GM18508 (cell line): ENCODE results near the gene SYNE3.

ENCODE experiments used
- ATAC-seq: cut with Tn5 transposase; IDR thresholded peaks from one replicate; pipeline ENCODE4 v1.9.1; 2021; ENCODE audit warnings: moderate number of reproducible peaks; ENCODE audit not compliant: insufficient read depth, unreplicated experiment

Gene SYNE3

GRCh38 chr14:95541932-95542930, 25.8 kb upstream of the SYNE3 start:
- no peak for ATAC-seq

GRCh38 chr14:95541346-95541745, 24.9 kb upstream of the SYNE3 start:
- no peak for ATAC-seq

- no peak for ATAC-seq
Observed at GRCh38 chr14:95540236-95540855, 23.9 kb upstream of the SYNE3 start.

GRCh38 chr14:95538801-95539509, 22.5 kb upstream of the SYNE3 start:
- ATAC-seq, result no peak

GRCh38 chr14:95537298-95538089, 21.0 kb upstream of the SYNE3 start:
- no peak for ATAC-seq

GRCh38 chr14:95536671-95537070, 20.2 kb upstream of the SYNE3 start:
- ATAC-seq, result no peak

GRCh38 chr14:95536036-95536593, 19.7 kb upstream of the SYNE3 start:
- no peak for ATAC-seq

GRCh38 chr14:95535226-95536021, 19.0 kb upstream of the SYNE3 start:
- ATAC-seq, result no peak

GRCh38 chr14:95534299-95535225, 18.1 kb upstream of the SYNE3 start, which contains the start of gene GLRX5:
Gene GLRX5 (plus strand): TSS chr14:95535050. CDS start chr14:95535090, 40 bp downstream.
- ATAC-seq, result peak; percentile 92

GRCh38 chr14:95533822-95534221, 17.4 kb upstream of the SYNE3 start:
- ATAC-seq, result no peak

GRCh38 chr14:95533391-95533821, 17.0 kb upstream of the SYNE3 start:
- no peak for ATAC-seq

GRCh38 chr14:95531969-95532368, 15.5 kb upstream of the SYNE3 start:
- no peak for ATAC-seq

GRCh38 chr14:95531473-95531872, 15.0 kb upstream of the SYNE3 start:
- no peak for ATAC-seq

- ATAC-seq, result no peak
Observed at GRCh38 chr14:95530473-95531276, 14.2 kb upstream of the SYNE3 start.

GRCh38 chr14:95529216-95529615, 12.8 kb upstream of the SYNE3 start:
- no peak for ATAC-seq

GRCh38 chr14:95527387-95528002, 11.0 kb upstream of the SYNE3 start:
- no peak for ATAC-seq
